ELR (cell line): ENCODE measurements around the gene NCKAP5.

Source experiments
- DNase-seq: peaks from one replicate; pipeline ENCODE4 v3.0.0-alpha.2; 2015; ENCODE audit warnings: low read depth

NCKAP5 gene

GRCh38 chr2:133082034-133082433, 486.2 kb downstream of the NCKAP5 start:
- DNase-seq = no peak

GRCh38 chr2:133080822-133081221, 487.4 kb downstream of the NCKAP5 start:
- no peak for DNase-seq

GRCh38 chr2:133078667-133079411, 489.4 kb downstream of the NCKAP5 start:
- no peak for DNase-seq

- DNase-seq = no peak
Observed at GRCh38 chr2:133077269-133077822, 490.9 kb downstream of the NCKAP5 start.

GRCh38 chr2:133072837-133073694, 495.2 kb downstream of the NCKAP5 start:
- peak; percentile 40 for DNase-seq

- DNase-seq = peak; percentile 63
Observed at GRCh38 chr2:133063775-133064174, 504.5 kb downstream of the NCKAP5 start.

GRCh38 chr2:133062931-133063665, 505.2 kb downstream of the NCKAP5 start:
- peak; percentile 40 for DNase-seq

- no peak for DNase-seq
Observed at GRCh38 chr2:133061874-133062593, 506.2 kb downstream of the NCKAP5 start.

GRCh38 chr2:133054297-133054696, 514.0 kb downstream of the NCKAP5 start:
- DNase-seq = no peak

GRCh38 chr2:133053541-133053940, 514.7 kb downstream of the NCKAP5 start:
- DNase-seq = no peak

GRCh38 chr2:133045787-133046186, 522.5 kb downstream of the NCKAP5 start:
- peak; percentile 78 for DNase-seq

- DNase-seq = no peak
Observed at GRCh38 chr2:133044556-133044955, 523.7 kb downstream of the NCKAP5 start.

GRCh38 chr2:133040170-133040569, 528.1 kb downstream of the NCKAP5 start:
- DNase-seq = peak; percentile 68

GRCh38 chr2:133039531-133039930, 528.7 kb downstream of the NCKAP5 start:
- peak; percentile 8 for DNase-seq

- no peak for DNase-seq
Observed at GRCh38 chr2:133026536-133027177, 541.6 kb downstream of the NCKAP5 start.

- DNase-seq = no peak
Observed at GRCh38 chr2:133025004-133025403, 543.3 kb downstream of the NCKAP5 start.

- no peak for DNase-seq
Observed at GRCh38 chr2:133012847-133013734, 555.2 kb downstream of the NCKAP5 start.

- no peak for DNase-seq
Observed at GRCh38 chr2:133004623-133005022, 563.6 kb downstream of the NCKAP5 start.

- DNase-seq = no peak
Observed at GRCh38 chr2:132999421-132999820, 568.8 kb downstream of the NCKAP5 start.

- peak; percentile 10 for DNase-seq
Observed at GRCh38 chr2:132998221-132998620, 570.0 kb downstream of the NCKAP5 start.
